Smooth muscle cell (in vitro differentiated cells): ENCODE measurements around the gene CCND2. TPM values are rescaled to one million over a fixed set of nuclear protein-coding genes. Genes with fewer than 3 reads are reported as not detected.
A peak's percentile ranks its signal among the peaks of the same experiment; 100 is the strongest.

Source experiments
- DNase-seq: peaks from one replicate; lab custom pipeline; 2025; ENCODE audit not compliant: unreplicated experiment; lab: John Stamatoyannopoulos, UW
- H2AFZ ChIP-seq: fragments of 200-600 bp; sonication (generic); 2 replicates; pipeline ENCODE4 v1.6.0; 2016; ENCODE audit warnings: antibody characterized with exemption, low read depth, mild to moderate bottlenecking
- H3F3A ChIP-seq: fragments of 200-600 bp; sonication (generic); 2 replicates; pipeline ENCODE4 v1.6.0; 2017; ENCODE audit warnings: antibody characterized with exemption, low read depth
- H3K27ac ChIP-seq: fragments of 200-600 bp; sonication (generic); 2 replicates; pipeline ENCODE4 v1.5.1; 2016; ENCODE audit warnings: low read depth, mild to moderate bottlenecking
- H3K27me3 ChIP-seq: fragments of 200-600 bp; sonication (generic); 2 replicates; pipeline ENCODE4 v1.6.1; 2016; ENCODE audit warnings: low read depth, mild to moderate bottlenecking
- H3K36me3 ChIP-seq: fragments of 200-600 bp; sonication (generic); 2 replicates; pipeline ENCODE4 v1.5.1; 2016; ENCODE audit warnings: low read depth
- H3K4me1 ChIP-seq: fragments of 200-600 bp; sonication (generic); 2 replicates; pipeline ENCODE4 v1.5.1; 2016; ENCODE audit warnings: low read depth
- H3K4me2 ChIP-seq: fragments of 200-600 bp; sonication (generic); 2 replicates; pipeline ENCODE4 v1.6.0; 2016; ENCODE audit warnings: mild to moderate bottlenecking
- H3K4me3 ChIP-seq: fragments of 200-600 bp; sonication (generic); 2 replicates; pipeline ENCODE4 v1.5.1; 2016; ENCODE audit warnings: mild to moderate bottlenecking
- H3K79me2 ChIP-seq: fragments of 200-600 bp; sonication (generic); 2 replicates; pipeline ENCODE4 v1.6.0; 2016; ENCODE audit warnings: low read depth, mild to moderate bottlenecking
- H3K9ac ChIP-seq: fragments of 200-600 bp; sonication (generic); 2 replicates; pipeline ENCODE4 v1.6.0; 2016; ENCODE audit warnings: low read depth
- H3K9me3 ChIP-seq: fragments of 200-600 bp; sonication (generic); replicated peaks from 2 replicates; pipeline ENCODE4 v1.5.1; 2016; ENCODE audit warnings: low read depth
- H4K20me1 ChIP-seq: fragments of 200-600 bp; sonication (generic); 2 replicates; pipeline ENCODE4 v1.6.0; 2016; ENCODE audit warnings: low read depth
- WGBS: methylation state at CpG from one replicate; pipeline ENCODE4 v1.1.7; 2016; ENCODE audit warnings: low lambda C conversion rate; 5-methylcytosine and 5-hydroxymethylcytosine counted together
- polyA plus RNA-seq: library from polyadenylated mRNA; unstranded; fragments of >200 nt; fragmentation: Nextera tagmentation; extraction: Ambion mirVana; gene quantifications from 2 replicates; pipeline ENCODE4 v1.2.1, GENCODE V29; 2016
- total RNA-seq: library from RNA; depleted of rRNA; stranded (reverse); fragments of >200 nt; gene quantifications from 2 replicates; pipeline ENCODE4 v1.2.3, GENCODE V29; 2014
- TF ChIP-seq, protein P1 (sequence below): fragments of 200-600 bp; sonication (generic); IDR thresholded peaks from 2 replicates; pipeline ENCODE4 v1.5.1; 2017; ENCODE audit warnings: borderline replicate concordance, mild to moderate bottlenecking, antibody characterized with exemption; ENCODE audit not compliant: insufficient read depth, poor library complexity, severe bottlenecking

The CCND2 gene
- total and polyA plus RNA-seq, 2 experiments from 2014 or later: 356 to 462 TPM

- Histone ChIP-seq H3K9me3 (no peaks in the 10 kb centered on the region), H3F3A (no peaks in the 10 kb centered on the region), H3K36me3 (no peaks in the 10 kb centered on the region), H3K27ac (no peak overlapping the region), H3K79me2 (no peaks in the 10 kb centered on the region), H3K9ac (no peak overlapping the region), H3K4me1 (peaks cover 11% of the 10 kb centered on the region), H2AFZ (no peak overlapping the region), H3K4me3 (no peak overlapping the region), H3K4me2 (no peak overlapping the region), H3K27me3 (no peaks in the 10 kb centered on the region), H4K20me1 (no peaks in the 10 kb centered on the region)
- WGBS: 87% methylated on average over 4 of the region's 4 CpGs
- TF ChIP-seq, protein P1, sequence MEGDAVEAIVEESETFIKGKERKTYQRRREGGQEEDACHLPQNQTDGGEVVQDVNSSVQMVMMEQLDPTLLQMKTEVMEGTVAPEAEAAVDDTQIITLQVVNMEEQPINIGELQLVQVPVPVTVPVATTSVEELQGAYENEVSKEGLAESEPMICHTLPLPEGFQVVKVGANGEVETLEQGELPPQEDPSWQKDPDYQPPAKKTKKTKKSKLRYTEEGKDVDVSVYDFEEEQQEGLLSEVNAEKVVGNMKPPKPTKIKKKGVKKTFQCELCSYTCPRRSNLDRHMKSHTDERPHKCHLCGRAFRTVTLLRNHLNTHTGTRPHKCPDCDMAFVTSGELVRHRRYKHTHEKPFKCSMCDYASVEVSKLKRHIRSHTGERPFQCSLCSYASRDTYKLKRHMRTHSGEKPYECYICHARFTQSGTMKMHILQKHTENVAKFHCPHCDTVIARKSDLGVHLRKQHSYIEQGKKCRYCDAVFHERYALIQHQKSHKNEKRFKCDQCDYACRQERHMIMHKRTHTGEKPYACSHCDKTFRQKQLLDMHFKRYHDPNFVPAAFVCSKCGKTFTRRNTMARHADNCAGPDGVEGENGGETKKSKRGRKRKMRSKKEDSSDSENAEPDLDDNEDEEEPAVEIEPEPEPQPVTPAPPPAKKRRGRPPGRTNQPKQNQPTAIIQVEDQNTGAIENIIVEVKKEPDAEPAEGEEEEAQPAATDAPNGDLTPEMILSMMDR: no peak
- no peak for DNase-seq
Measured at GRCh38 chr12:4245446-4245845, 28.1 kb upstream of the CCND2 start.

DNA sequence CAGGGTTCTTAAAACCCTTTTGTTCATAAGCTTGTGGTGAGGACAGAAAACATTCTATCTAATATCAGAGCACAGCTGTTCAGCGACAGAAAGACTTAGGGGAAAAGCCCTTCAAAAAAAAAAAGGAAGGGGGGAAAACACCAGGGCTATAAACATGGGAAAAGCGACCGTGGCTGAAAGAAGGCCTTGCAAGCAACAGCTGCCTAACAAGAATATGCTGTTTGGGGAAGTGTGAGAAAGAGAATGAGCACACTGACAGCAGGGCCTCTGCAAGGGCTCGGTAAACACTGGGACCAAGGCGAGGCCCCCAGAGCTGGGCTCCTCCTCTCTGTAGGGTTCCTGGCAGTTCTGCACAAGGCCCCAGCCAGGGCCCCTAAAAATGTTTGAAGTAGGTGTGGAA is 27.4 kb upstream of the CCND2 start:
- WGBS: 31% methylated on average over 5 of the region's 5 CpGs
- H2AFZ ChIP-seq: peak overlapping the region; percentile 55
- no peaks in the 10 kb centered on the region for H3K27me3 ChIP-seq
- peaks cover 11% of the 10 kb centered on the region for H3K4me1 ChIP-seq
- H3K27ac ChIP-seq: no peak overlapping the region
- H3K79me2 ChIP-seq: no peaks in the 10 kb centered on the region
- H3K4me3 ChIP-seq: no peak overlapping the region
- H3K4me2 ChIP-seq: no peak overlapping the region
- H3K9me3 ChIP-seq: no peaks in the 10 kb centered on the region
- no peak overlapping the region for H3K9ac ChIP-seq
- no peak for DNase-seq
- TF ChIP-seq, protein P1: no peak
- H3K36me3 ChIP-seq: no peaks in the 10 kb centered on the region
- no peaks in the 10 kb centered on the region for H3F3A ChIP-seq
- H4K20me1 ChIP-seq: no peaks in the 10 kb centered on the region

- Histone ChIP-seq H3K9me3 (no peaks in the 10 kb centered on the region), H3K4me3 (no peak overlapping the region), H3K79me2 (no peaks in the 10 kb centered on the region), H2AFZ (no peak overlapping the region), H4K20me1 (no peaks in the 10 kb centered on the region), H3K4me1 (peaks cover 9% of the 10 kb centered on the region), H3K27ac (no peak overlapping the region), H3K27me3 (no peaks in the 10 kb centered on the region), H3K9ac (no peak overlapping the region), H3K4me2 (no peak overlapping the region), H3K36me3 (no peaks in the 10 kb centered on the region), H3F3A (no peaks in the 10 kb centered on the region)
- TF ChIP-seq, protein P1: no peak
- DNase-seq: no peak
- 66% methylated on average over 8 of the region's 8 CpGs for WGBS
Measured at GRCh38 chr12:4250691-4251090, 22.9 kb upstream of the CCND2 start.

DNA sequence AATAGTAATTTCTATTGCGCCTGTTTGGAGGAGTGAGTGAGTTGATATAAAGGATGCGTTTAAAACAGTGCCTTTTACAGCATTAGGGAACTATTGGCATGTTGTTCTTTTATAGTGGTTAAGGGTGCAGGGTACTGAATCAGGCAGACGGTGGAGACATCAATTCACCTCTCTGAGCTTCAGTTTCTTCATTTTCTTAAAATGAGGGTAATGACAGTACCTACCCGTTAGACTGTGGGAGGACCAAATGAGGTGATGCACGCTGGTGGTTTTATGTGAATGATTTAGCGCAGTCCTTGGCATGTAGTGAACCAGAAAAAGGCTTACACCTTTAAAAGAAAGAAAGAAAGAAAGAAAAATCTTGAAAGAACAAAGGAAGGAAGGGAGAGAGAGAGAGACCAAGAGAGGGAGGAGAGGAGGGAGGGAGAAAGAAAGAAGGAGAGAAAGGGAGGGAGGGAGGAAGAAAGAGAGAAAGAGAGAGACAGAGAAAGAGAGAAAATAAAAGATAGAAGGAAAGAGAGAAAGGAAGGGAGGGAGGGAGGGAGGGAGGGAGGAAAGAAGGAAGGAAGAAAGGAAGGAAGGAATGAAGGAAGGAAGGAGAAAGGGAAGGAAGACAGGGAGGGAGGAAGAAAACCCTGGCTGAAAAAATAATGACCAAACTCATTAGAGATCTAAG is 22.2 kb upstream of the CCND2 start:
- Histone ChIP-seq H3K4me3 (no peak overlapping the region), H3K9ac (no peak overlapping the region), H3K27me3 (no peaks in the 10 kb centered on the region), H3K9me3 (no peaks in the 10 kb centered on the region), H4K20me1 (no peaks in the 10 kb centered on the region), H3K27ac (no peak overlapping the region), H3K79me2 (no peaks in the 10 kb centered on the region), H3K4me2 (no peak overlapping the region), H3K36me3 (no peaks in the 10 kb centered on the region), H3F3A (no peaks in the 10 kb centered on the region), H3K4me1 (peaks cover 2% of the 10 kb centered on the region), H2AFZ (no peak overlapping the region)
- TF ChIP-seq, protein P1: no peak
- no peak for DNase-seq
- whole genome bisulfite sequencing: 91% methylated on average over 6 of the region's 6 CpGs
